Loucy (cell line): Measurements from ENCODE around the gene TEAD3.

ENCODE experiments used
- H2AFZ ChIP-seq: fragments of 200-600 bp; sonication (generic); 2 replicates; pipeline ENCODE4 v1.6.0; 2016; ENCODE audit warnings: antibody characterized with exemption, mild to moderate bottlenecking, low read length, moderate library complexity
- H3F3A ChIP-seq: fragments of 200-600 bp; 2 replicates; pipeline ENCODE4 v1.6.0; 2016; ENCODE audit warnings: antibody characterized with exemption, low read depth, mild to moderate bottlenecking
- H3K27me3 ChIP-seq: fragments of 200-600 bp; sonication (generic); 2 replicates; pipeline ENCODE4 v1.6.1; 2014; ENCODE audit warnings: low read length, mild to moderate bottlenecking; ENCODE audit not compliant: insufficient read depth, poor library complexity, severe bottlenecking
- H3K36me3 ChIP-seq: fragments of 200-600 bp; sonication (generic); 2 replicates; pipeline ENCODE4 v1.6.1; 2016; ENCODE audit warnings: low read length; ENCODE audit not compliant: insufficient read depth
- H3K4me1 ChIP-seq: fragments of 200-600 bp; sonication (generic); 2 replicates; pipeline ENCODE4 v1.5.1; 2014; ENCODE audit warnings: low read length, mild to moderate bottlenecking; ENCODE audit not compliant: insufficient read depth, poor library complexity, severe bottlenecking
- H3K4me2 ChIP-seq: fragments of 200-600 bp; sonication (generic); 2 replicates; pipeline ENCODE4 v1.6.0; 2014; ENCODE audit warnings: antibody characterized with exemption, low read length, low read depth, mild to moderate bottlenecking; ENCODE audit not compliant: poor library complexity, severe bottlenecking
- H3K4me3 ChIP-seq: fragments of 200-600 bp; sonication (generic); 2 replicates; pipeline ENCODE4 v1.5.1; 2014; ENCODE audit warnings: low read length, mild to moderate bottlenecking, mixed read lengths; ENCODE audit not compliant: poor library complexity, severe bottlenecking
- H3K79me2 ChIP-seq: fragments of 200-600 bp; sonication (generic); 2 replicates; pipeline ENCODE4 v1.6.1; 2014; ENCODE audit warnings: low read length; ENCODE audit not compliant: insufficient read depth
- H3K9ac ChIP-seq: fragments of 200-600 bp; sonication (generic); 2 replicates; pipeline ENCODE4 v1.6.0; 2014; ENCODE audit warnings: mild to moderate bottlenecking, low read depth, low read length, moderate library complexity; ENCODE audit not compliant: poor library complexity, severe bottlenecking
- H3K9me2 ChIP-seq: fragments of 200-600 bp; sonication (generic); replicated peaks from 2 replicates; pipeline ENCODE4 v1.6.1; 2016; ENCODE audit warnings: low read depth, low read length, mixed read lengths
- H3K9me3 ChIP-seq: fragments of 200-600 bp; sonication (generic); 2 replicates; pipeline ENCODE4 v1.6.1; 2014; ENCODE audit warnings: mild to moderate bottlenecking, antibody characterized with exemption, low read length, low read depth; ENCODE audit not compliant: insufficient read depth
- H4K20me1 ChIP-seq: fragments of 200-600 bp; sonication (generic); 2 replicates; pipeline ENCODE4 v1.6.0; 2014; ENCODE audit warnings: antibody characterized with exemption, low read length, mild to moderate bottlenecking; ENCODE audit not compliant: insufficient read depth, poor library complexity, severe bottlenecking
- CTCF ChIP-seq: fragments of 200-600 bp; sonication (generic); conservative IDR thresholded peaks from 2 replicates; pipeline ENCODE4 v1.5.1; 2014; ENCODE audit warnings: mild to moderate bottlenecking, antibody characterized with exemption, low read length
- EZH2phosphoT487 ChIP-seq: fragments of 200-600 bp; IDR thresholded peaks from 2 replicates; pipeline ENCODE4 v1.6.1; 2018; ENCODE audit warnings: antibody characterized with exemption, mild to moderate bottlenecking, moderate library complexity, borderline replicate concordance

TEAD3 gene

GRCh38 chr6:35475573-35475972 is 21.3 kb downstream of the TEAD3 start:
- Histone ChIP-seq H3K36me3 (peaks cover 26% of the 10 kb centered on the region), H3K4me3 (no peak overlapping the region), H3K27me3 (no peaks in the 10 kb centered on the region), H3K9me3 (no peaks in the 10 kb centered on the region), H3K9me2 (no peaks in the 10 kb centered on the region), H3K9ac (no peak overlapping the region), H3K4me2 (no peak overlapping the region), H3F3A (peaks cover 3% of the 10 kb centered on the region; the same call in 1 of the 2 replicates), H2AFZ (no peak overlapping the region), H3K4me1 (peaks cover 17% of the 10 kb centered on the region), H3K79me2 (peaks cover 28% of the 10 kb centered on the region), H4K20me1 (peaks cover 34% of the 10 kb centered on the region)
- TF ChIP-seq EZH2phosphoT487 (no peak), CTCF (no peak)

GRCh38 chr6:35474942-35475570 is 21.8 kb downstream of the TEAD3 start:
- Histone ChIP-seq H3K9me2 (no peaks in the 10 kb centered on the region), H3K9me3 (no peaks in the 10 kb centered on the region), H3K4me2 (no peak overlapping the region), H3F3A (peaks cover 3% of the 10 kb centered on the region; the same call in 1 of the 2 replicates), H3K27me3 (no peaks in the 10 kb centered on the region), H3K4me1 (peaks cover 19% of the 10 kb centered on the region), H2AFZ (no peak overlapping the region), H3K4me3 (no peak overlapping the region), H4K20me1 (peaks cover 39% of the 10 kb centered on the region), H3K36me3 (peaks cover 30% of the 10 kb centered on the region), H3K79me2 (peaks cover 33% of the 10 kb centered on the region), H3K9ac (no peak overlapping the region)
- TF ChIP-seq EZH2phosphoT487: no peak
- TF ChIP-seq CTCF: no peak

- no peak overlapping the region for H2AFZ ChIP-seq
- H3K4me2 ChIP-seq: no peak overlapping the region
- H3K27me3 ChIP-seq: peaks cover under 1% of the 10 kb centered on the region
- peaks cover 40% of the 10 kb centered on the region for H3K79me2 ChIP-seq
- peaks cover 37% of the 10 kb centered on the region for H3K36me3 ChIP-seq
- H3K9me3 ChIP-seq: no peaks in the 10 kb centered on the region
- peaks cover 47% of the 10 kb centered on the region for H4K20me1 ChIP-seq
- H3K9me2 ChIP-seq: no peaks in the 10 kb centered on the region
- H3K4me3 ChIP-seq: no peak overlapping the region
- no peak overlapping the region for H3K9ac ChIP-seq
- no peak for TF ChIP-seq EZH2phosphoT487
- TF ChIP-seq CTCF: no peak
- H3K4me1 ChIP-seq: peaks cover 24% of the 10 kb centered on the region
- peaks cover 3% of the 10 kb centered on the region; the same call in 1 of the 2 replicates for H3F3A ChIP-seq
Observed at GRCh38 chr6:35474131-35474941, 22.5 kb downstream of the TEAD3 start.
